Bronchial epithelial cell (primary cell): ENCODE results near the gene MALAT1. TPM values are rescaled to one million over a fixed set of nuclear protein-coding genes. Genes with fewer than 3 reads are reported as not detected.
"Not testable (repeated sequence)": the region's sequence is repeated elsewhere in the genome, so short reads cannot be mapped to it uniquely, and the experiment has no call there.

Source experiments
- DNase-seq: peaks from one replicate; pipeline ENCODE4 v3.0.0-alpha.2; 2010; ENCODE audit warnings: low read depth
- FAIRE-seq: peaks from 2 replicates; lab custom pipeline; 2011; peaks lifted over from hg19 to GRCh38; lab: Jason Lieb, UNC
- H3K27me3 ChIP-seq: 2 replicates; pipeline ENCODE4 v1.5.1; 2011; ENCODE audit warnings: low read length; ENCODE audit not compliant: control insufficient read depth, insufficient read depth
- H3K36me3 ChIP-seq: 2 replicates; pipeline ENCODE4 v1.5.1; 2011; ENCODE audit warnings: low read length; ENCODE audit not compliant: control insufficient read depth, insufficient read depth
- H3K4me3 ChIP-seq: 2 replicates; pipeline ENCODE4 v1.5.1; 2011; ENCODE audit warnings: mild to moderate bottlenecking, low read depth, low read length, control low read depth
- total RNA-seq: library from RNA; depleted of rRNA; stranded (reverse); fragments of >200 nt; gene quantifications from 2 replicates; pipeline ENCODE4 v1.2.1, GENCODE V29; 2014
- TF ChIP-seq, protein P1 (sequence below): IDR thresholded peaks from 2 replicates; pipeline ENCODE4 v1.5.1; 2011; ENCODE audit warnings: mild to moderate bottlenecking, moderate library complexity, low read length, control low read depth, inconsistent platforms; ENCODE audit not compliant: insufficient read depth, severe bottlenecking

The MALAT1 gene
- total RNA-seq, 1 donor from 2014 or later, result 11,095 TPM

DNA sequence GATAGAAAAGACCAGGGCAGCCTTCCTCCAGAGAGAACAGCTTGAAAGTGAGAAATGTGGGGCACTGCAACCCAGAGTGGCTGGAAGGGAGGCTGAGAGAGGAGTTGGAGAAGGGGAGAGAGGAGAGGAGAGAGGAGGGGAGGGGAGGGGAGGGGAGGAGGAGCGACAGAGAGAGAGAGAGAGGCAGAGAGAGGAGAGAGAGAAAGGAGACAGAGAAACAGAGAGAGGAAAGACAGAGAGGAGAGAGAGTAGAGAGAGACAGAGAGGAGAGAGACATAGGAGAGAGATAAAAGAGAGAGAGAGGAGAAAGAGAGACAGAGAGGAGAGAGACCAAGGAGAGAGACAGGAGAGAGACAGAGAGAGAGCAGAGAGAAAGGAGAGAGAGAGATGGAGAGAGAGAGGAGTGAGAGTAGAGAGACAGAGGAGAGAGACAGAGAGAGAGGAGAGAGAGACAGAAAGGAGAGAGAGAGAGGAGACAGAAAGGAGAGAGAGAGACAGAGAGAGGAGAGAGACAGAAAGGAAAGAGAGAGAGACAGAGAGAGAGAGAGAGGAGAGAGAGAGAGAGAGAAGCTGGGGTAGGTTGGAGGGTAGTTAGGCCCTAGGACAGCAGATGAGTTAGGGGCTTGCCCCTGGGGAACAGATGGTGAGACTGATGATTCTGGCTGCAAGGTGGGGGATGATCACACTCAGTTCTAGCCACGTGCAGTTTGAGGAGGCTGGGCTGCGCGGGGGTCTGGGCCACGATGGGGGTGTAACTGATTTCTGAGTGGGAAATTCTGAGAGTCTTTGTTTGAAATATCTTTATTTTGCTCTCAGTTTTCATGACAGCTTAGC lies 17.5 kb downstream of the MALAT1 start:
- DNase-seq (no peak), FAIRE-seq (no peak)
- Histone ChIP-seq H3K36me3 (no peaks in the 10 kb centered on the region), H3K4me3 (no peak overlapping the region), H3K27me3 (no peaks in the 10 kb centered on the region)
- TF ChIP-seq, protein P1, sequence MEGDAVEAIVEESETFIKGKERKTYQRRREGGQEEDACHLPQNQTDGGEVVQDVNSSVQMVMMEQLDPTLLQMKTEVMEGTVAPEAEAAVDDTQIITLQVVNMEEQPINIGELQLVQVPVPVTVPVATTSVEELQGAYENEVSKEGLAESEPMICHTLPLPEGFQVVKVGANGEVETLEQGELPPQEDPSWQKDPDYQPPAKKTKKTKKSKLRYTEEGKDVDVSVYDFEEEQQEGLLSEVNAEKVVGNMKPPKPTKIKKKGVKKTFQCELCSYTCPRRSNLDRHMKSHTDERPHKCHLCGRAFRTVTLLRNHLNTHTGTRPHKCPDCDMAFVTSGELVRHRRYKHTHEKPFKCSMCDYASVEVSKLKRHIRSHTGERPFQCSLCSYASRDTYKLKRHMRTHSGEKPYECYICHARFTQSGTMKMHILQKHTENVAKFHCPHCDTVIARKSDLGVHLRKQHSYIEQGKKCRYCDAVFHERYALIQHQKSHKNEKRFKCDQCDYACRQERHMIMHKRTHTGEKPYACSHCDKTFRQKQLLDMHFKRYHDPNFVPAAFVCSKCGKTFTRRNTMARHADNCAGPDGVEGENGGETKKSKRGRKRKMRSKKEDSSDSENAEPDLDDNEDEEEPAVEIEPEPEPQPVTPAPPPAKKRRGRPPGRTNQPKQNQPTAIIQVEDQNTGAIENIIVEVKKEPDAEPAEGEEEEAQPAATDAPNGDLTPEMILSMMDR, result no peak

DNA sequence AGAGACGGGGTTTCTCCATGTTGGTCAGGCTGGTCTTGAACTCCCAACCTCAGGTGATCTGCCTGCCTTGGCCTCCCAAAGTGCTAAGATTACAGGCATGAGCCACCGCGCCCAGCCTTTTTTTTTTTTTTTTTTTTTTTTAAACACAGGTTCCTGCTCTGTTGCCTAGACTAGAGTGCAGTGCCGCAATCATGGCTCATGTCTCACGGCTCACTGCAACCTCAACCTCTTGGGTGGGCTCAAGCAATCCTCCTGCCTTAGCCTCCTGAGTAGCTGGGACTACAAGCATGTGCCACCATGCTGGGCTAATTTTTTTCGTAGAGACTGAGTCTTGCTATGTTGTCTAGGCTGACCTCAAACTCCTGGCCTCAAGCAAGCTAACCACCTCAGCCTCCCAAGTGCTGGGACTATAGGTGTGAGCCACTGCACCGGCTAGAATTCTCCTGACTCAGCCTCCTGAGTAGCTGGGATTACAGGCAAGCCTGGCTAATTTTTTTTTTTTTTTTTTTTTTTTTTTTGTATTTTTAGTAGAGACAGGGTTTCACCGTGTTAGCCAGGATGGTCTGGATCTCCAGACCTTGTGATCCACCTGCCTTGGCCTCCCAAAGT lies 20.2 kb downstream of the MALAT1 start:
- not testable (repeated sequence) for FAIRE-seq, H3K36me3 ChIP-seq, H3K27me3 ChIP-seq, H3K4me3 ChIP-seq, DNase-seq

DNA sequence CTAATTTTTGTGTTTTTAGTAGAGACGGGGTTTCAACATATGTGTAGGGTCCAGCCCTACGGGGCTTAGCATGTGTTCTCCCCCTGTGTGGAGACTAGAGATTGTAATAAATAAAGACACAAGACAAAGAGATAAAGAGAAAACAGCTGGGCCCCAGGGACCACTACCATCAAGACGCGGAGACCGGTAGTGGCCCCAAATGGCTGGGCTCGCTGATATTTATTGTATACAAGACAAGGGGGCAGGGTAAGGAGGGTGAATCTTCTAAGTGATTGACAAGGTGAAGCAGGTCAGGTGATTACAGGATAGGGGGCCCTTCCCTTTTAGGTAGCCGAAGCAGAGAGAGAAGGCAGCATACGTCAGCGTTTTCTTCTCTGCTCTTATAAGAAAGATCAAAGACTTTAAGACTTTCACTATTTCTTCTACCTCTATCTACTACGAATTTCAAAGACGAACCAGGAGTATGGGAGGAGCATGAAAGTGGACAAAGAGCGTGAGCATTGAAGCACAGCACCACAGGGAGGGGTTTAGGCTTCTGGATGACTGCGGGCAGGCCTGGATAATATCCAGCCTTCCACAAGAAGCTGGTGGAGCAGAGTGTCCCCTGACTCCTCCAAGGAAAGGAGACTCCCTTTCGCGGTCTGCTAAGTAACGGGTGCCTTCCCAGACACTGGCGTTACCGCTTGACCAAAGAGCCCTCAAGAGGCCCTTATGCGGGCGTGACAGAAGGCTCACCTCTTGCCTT lies 23.1 kb downstream of the MALAT1 start:
- not testable (repeated sequence) for H3K4me3 ChIP-seq

DNA sequence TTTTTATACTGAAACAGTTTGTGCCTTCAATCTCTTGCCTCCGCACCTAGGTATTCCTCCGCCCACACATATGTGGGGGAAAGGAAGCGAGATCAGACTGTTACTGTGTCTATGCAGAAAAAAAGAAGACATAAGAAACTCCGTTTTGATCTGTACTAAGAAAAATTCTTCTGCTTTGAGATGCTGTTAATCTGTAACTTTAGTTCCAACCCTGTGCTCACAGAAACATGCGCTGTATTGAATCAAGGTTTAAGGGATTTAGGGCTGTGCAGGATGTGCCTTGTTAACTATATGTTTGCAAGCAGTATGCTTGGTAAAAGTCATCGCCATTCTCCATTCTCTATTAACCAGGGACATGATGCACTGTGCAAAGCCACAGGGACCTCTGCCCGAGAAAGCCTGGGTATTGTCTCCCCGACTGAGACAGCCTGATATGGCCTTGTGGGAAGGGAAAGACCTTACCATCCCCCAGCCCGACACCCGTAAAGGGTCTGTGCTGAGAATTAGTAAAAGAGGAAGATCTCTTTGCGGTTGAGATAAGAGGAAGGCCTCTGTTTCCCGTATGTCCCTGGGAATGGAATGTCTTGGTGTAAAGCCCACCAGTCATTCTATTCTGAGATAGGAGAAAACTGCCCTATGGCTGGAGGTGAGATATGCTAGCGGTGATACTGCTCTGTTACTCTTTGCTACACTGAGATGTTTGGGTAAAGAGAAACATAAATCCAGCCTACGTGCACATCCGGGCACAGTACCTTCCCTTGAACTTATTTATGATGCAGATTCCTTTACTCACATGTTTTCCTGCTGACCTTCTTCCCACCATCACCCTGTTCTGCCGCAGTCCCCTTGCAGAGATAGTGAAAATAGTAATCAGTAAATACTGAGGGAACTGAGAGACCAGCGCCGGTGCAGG lies 24.1 kb downstream of the MALAT1 start:
- H3K36me3 ChIP-seq, result peaks cover 11% of the 10 kb centered on the region
- H3K4me3 ChIP-seq, H3K27me3 ChIP-seq, DNase-seq, FAIRE-seq: not testable (repeated sequence)

More for the DNA sequence above, 23.1 kb downstream of the MALAT1 start:
- DNase-seq, H3K27me3 ChIP-seq, FAIRE-seq, H3K36me3 ChIP-seq: not testable (repeated sequence)

DNA sequence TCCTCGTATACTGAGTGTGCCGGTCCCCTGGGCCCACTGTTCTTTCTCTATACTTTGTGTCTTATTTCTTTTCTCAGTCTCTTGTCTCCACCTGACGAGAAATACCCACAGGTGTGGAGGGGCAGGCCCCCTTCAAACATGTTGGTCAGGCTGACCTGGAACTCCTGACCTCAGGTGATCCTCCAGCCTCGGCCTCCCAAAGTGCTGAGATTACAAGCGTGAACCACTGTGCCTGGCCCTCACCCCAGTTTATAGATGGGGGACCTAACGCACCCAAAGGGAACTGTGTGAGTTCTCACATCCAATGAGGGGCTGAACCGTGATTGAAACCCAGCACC lies 24.8 kb downstream of the MALAT1 start:
- not testable (repeated sequence) for H3K4me3 ChIP-seq, H3K27me3 ChIP-seq, FAIRE-seq, DNase-seq
- H3K36me3 ChIP-seq, result peaks cover 11% of the 10 kb centered on the region

DNA sequence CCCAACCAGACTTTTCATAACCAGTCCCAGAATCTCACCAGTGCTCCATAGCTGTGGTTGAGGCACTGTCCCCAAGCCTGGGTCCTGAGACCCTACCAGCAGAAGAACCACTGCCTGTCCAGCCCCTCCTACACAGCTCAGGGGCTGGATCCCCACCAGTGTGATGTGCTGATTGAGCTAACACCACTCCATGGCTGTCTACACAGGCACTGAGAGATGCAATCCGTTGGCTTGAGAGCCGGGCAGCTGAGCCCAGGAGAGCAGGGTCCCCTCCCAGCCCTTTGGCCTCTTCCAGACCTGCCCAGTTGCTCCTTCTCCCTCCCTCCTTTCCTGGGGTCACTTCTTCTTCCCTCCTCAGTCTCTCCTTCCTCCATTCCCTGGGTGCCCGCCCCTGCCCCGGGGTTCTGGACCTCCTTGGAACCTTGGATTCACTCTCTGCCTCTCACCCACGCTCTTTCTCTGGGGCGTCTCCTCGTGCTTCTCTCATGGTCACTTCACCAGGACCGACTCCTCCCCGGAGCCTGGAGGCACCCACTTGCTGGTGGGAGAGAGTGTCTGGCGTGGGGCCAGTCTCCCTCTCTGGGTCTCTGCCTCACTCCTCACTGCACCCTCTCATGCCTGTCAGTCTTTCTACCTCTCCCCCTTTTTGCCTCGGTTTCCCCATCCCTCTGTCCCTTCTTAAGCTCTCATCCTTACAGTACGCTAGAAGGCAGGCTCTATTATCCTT lies 25.3 kb downstream of the MALAT1 start:
- no peak for DNase-seq
- Histone ChIP-seq H3K4me3 (no peak overlapping the region), H3K27me3 (no peaks in the 10 kb centered on the region), H3K36me3 (peaks cover 14% of the 10 kb centered on the region)
- TF ChIP-seq, protein P1, result no peak
- no peak for FAIRE-seq
